Measurements from ENCODE around the gene RNF149.

Gene RNF149

DNA sequence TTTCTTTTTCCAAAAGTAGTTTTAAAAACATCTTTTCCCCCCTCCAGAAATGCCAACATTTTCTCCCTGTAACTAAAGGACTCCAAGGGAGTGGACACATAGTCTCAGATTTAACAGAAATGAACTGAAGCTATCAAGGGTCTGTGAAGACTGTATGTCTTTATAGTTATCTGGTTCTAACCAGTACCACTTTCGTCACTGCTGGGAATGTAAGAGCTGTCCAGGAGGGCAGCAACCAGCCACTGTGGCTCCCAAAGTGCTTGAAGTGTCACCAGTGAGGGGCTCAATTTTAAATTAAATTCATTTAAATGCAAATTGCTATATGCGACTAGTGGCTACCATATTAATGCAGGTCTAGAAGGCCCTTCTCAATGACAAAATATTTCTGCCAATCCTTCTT, 15.0 kb downstream of the RNF149 start:
- DNase-seq = no peak

DNA sequence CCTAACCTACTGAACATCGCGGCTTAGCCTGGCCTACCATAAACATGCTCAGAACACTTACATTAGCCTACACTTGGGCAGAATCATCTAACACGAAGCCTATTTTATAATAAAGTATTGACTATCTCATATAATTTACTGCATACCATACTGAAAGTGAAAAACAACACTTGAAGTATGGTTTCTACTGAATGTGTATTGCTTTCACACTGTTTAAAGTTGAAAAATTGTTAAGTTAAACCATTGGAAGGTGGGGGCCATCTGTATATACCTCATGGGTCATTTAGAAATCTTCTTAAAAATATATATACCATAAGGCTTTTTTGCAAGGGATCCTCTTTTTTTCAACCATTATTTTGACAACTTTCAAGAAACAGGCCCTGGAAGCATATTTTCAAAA, 16.5 kb downstream of the RNF149 start:
- DNase-seq = no peak

DNA sequence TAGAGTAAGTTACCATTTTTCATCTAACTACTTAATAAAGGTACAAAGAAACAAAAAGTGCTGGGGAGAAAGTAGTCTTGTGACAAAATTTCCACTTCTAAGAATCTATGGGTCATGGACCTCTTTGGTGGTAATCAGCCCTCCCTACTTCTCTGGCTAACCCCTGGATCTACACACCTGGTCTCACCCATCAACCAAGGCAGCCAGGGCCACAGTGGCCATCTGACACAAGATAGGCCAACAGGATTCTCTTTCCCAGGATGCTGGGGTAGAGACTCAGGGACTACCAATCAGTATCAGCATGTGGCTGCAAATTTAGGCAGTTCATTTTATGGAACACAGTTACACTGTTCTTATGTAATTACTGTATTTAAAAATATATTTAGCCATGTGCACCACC, 17.8 kb downstream of the RNF149 start:
- DNase-seq = no peak

DNA sequence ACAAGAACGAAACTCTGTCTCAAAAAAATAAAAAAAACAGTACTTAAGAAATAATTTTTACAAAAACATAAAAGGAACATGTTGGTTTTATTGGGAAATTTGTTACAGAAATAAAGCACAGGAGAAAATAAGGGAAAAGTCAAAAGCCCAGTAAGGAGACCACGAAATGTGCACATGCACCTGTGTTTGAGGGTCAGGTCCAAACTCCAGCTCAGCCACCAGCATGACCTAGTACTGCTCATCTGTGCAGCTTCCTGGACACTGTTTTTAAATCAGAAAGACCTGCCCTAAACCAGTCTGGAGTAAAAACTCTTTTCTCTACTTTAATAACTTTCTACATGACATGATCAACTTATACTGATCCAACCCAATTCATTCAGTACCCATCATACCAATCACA, 21.2 kb downstream of the RNF149 start:
- DNase-seq = no peak

DNA sequence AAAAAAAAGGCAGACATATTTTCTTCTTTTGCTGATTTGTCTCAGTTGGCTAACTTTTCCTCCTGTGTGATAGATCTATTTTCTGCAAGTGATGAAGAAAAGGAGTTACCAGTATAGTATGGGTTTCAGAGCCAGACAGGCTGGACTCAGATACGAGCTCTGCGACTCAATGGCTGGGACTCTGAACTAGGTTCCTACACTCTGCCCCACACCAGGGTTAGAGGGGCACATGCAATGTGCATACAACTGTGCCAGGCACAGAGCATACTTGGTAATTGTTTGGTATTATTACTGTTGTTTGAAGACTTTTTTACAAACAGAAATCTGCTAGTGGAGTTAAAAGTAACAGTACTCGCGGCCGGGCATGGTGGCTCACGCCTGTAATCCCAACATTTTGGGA, 21.8 kb downstream of the RNF149 start:
- no peak for DNase-seq

DNA sequence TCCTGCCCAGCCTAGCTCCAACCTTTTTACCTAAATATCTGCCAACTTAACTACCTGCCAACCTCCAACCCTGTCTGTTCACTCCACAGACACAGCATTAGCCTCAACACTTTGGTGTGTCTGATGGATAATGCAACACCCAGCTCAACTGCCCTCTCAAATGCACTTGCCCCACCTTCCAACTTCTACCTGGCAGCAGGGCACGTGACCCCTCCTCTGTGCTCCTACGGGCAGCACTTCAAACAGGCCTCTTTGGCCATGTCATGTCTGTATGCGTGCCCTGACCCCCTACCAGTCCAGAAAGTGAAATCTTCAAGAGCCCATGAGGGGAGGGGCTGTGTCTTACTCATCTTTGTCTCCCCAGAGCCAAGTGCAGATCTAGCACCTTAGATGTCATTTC, 25.5 kb downstream of the RNF149 start:
- no peak for DNase-seq

DNA sequence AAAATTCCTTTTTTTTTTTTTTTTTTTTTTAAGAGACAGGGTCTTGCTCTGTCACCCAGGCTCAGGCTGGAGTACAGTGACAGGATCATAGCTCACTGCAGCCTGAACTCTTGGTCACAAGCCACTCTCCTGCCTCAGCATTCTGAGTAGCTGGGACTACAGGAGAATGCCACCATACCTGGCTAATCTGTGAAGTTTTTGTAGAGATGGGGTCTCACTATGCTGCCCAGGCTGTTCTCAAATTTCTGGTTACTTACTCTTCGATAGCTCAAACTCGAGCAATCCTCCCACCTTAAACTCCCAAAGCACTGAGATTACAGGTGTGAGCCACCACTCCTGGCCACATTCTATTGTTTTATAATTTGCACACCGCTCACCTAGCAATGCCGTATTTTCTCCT, 27.0 kb downstream of the RNF149 start:
- no peak for DNase-seq

DNA sequence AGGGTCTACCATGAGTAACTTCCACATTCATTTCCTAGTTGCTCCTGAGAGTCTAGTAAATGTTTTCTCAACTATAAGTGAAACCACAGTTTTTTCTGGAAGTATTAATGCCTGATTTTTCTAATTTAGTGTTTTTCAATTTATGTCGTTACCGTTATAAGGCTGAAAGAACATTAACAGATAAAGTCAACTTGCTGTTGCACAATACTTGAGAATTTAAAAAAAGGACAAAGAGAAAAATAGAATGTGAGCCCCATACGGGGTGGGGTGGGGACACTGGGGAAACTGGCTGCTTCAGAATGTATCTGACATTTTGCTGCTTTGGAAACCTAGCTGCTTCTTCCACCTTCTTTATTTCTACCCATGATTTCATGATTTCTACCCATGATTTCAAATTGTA, 29.6 kb downstream of the RNF149 start:
- DNase-seq = no peak

DNA sequence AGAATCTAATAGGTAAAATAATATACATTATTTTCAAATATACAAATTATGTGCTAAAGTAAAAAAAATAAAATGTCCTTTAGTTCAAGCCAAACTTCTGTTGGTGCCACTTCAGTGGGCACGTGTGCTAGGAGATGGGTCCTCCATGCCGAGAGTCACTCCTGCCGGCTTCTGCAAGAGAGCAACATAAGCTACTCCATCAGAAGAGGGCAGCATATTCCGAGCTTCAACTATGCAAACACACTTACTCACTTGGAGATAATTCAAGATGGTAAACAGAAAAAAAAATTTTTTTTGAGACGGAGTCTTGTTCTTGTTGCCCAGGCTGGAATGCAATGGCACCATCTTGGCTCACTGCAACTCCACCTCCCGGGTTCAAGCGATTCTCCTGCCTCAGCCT, 31.4 kb downstream of the RNF149 start:
- no peak for DNase-seq

DNA sequence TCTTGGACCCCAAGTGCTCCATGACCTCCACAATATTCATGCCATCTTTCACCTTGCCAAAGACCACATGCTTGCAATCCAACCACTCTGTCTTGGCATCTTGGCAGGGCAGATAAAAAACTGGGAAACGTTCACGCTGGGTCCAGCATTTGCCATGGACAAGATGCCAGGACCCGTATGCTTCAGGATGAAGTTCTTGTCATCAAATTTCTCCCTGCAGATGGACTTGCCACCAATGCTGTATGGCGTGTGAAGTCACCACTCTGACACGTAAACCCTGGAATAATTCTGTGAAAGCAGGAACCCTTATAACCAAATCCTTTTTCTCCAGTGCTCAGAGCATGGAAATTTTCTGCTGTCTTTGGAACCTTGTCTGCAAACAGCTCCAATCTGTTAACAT, 34.4 kb downstream of the RNF149 start:
- no peak for DNase-seq

DNA sequence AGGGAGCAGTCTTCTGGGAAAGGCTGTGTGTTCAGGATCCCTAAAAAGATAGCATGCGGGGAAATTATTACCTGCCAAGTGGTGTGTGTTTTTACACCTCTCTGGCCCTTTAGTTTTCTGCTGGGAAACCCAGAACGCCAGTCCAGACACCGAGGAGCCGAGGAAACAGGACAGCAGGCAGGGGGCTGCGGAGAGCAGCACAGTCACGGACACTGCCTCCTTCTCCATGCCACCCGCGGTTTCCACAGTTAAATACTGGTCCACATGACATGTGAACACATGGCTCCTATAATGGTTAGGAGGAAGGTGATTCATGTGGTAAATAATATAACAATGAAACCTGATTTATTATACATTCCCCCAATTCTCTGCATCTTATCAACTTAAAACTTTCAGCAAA, 35.4 kb downstream of the RNF149 start:
- no peak for DNase-seq

DNA sequence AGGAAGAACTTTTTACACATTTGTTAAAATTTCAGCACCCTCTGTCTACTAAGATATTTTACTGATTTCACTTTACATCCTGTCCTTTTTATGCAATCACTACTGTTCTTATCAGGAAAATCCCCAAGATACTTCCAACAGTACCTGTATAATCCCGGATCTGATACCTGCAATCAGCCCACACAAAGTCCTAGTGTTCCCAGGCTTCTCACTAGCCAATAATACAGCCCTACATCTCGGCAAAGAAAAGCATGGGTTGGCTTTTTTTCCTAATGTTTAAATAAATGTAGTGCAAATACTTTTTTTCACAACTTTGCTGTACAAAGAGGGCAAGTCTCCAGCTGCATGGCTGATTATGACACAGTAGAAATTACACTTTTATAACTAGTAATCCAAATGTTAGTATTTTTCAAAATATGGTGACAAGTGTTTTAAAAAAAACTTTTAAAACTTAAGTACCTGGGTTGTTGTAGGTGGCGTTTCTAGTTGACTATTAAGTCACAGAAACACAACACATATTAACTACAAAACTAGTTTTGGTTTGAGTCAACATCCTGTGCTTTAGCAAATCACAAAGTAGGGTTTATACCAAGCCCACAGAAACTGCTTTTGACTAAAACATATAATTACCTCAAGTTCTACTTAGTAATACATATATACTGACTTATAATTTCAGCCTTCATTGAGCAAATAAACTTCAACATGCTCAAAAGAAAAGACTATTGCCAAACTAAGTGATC, 36.3 kb downstream of the RNF149 start:
- no peak for DNase-seq

DNA sequence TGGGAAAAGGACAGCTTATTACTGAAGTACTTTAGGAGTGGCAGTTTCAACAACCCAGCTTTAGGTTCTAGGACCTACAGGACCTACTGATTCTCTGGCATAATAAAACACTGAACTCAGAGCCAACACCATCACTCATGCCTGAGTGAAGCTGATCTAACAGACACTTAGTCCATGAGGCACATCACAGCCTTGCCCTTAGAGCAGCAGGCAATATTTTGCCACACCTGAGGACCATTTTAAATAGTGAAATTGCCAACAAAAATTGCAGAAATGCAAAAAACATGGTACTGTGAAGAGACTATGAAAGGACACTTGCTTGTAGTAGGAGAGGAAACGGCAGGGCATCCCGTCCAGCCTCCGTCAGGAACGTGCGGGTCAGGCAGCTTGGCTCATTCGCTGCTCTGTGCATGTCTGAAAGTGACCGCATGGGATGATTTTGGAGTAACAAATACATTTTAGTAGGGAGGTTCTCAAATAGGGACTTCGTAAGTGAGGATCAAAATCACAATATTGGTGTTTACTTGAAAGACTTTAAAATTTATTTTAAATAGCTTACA, 37.7 kb downstream of the RNF149 start:
- DNase-seq = no peak

DNA sequence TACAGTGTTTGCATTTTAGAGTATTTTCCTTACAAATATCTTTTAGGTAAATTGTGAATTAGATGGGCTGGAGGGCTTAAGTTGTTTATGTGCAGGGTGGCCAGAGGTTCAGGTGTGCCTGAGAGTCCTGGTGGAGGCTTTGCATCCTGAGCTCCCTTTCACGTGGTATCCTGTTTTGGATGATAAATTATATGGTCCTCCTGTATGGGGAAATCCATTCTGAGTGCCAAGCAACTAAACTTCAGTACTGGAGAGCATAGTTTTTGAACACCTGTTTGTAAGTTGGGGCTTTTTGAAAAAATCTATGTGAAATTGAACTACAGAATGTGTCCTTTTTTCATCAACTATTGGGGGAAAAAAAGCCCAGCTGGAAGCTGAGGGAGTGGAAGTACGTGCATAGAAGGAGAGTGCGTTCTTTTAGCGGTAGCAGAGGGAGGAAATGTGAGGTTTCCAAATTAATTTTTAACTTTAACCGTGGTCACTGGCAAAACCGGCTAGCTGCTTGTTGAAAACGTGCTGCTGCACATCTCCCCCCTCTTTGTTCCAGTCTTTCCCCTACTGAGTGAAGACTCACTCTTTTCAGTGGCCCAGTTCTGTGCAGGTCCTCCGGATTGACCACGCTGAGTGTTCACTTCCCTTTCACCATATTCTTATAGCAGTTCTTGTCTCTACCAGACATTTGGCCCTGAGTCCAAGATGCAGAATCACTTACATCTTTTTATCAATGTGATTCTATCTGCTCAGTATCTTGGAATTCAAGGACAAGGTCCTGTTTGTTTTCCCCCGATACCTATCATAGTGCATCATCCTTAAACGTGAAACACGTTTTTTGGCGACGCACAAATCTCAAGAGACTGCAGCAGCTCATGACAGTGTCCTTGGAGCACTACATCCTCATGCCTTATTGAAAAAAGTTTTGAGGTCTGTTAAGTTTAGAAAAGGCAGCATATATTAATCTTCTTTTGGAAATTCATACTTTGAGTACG, 40.5 kb downstream of the RNF149 start:
- no peak for DNase-seq

DNA sequence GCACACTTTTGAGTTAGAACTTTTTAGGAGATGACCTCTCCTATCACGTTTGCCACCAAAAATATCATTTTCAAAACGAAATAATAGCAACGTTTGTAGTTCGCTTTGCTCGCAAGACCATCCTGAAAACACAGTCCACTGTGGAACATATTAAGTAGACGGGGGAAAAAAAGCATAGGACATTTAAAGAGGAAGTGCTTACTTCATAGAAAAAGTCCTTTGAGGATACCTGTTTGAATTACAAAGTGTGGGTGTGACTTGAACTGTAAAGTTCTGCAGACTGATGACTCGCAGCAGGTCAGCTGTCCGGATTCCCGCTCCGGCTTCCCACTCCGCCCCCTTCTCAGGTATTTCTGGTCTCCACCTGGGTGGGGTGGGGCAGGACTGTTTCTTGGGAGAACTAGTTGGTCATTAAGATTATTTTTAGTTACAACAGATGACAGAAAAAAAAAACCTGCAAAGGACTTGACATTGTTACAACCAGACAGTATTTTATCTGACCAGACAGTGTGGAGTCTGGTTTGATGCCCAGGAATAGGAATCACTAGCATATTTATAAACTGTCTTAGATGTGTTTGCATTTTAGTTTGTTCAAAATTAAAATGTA, 42.5 kb downstream of the RNF149 start:
- no peak for DNase-seq

DNA sequence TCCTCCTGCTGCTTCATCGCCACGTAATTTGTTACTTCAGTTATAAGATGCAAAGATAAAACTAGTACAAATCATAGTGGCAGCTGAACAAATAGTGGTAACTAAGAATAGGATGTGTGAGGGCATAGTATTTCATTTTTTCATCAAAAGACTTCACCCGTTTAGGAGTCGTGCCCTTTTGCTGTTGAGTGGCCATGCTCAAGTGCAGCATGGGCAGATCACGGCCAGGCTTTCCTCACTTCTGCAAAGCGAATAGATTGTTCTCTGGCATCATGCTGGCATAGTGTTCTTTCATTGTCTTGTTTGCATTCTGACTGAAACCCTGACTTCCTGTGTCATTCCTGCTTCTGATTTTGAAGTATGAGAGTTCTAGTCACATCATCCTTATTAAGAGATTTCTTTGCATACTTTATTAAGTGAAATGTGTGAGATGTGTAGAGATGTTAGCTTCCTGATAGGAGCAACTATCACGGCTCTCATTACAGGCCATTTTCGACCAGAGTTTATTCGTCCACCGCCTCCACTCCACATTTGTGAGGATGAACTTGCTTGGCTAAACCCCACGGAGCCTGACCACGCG, 44.1 kb downstream of the RNF149 start:
- no peak for DNase-seq

DNA sequence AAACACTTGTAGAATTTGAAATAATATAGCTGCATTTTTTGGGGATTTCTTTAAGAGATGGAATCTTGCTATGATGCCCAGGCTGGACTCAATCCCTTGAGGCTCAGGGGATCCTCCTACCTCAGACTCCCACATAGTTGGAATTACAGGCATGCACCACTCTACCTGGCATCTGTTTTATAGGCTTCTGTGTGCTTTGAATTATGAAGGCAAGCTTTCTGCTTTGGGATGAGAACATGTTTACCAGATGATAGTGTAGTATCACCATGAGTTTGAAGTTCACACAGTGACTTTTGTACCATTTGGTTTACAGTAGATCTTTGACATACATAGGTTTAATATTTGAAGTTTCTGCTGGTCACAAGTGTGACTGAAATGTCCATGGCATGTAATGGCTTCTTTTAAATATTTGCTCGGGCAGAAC, 45.1 kb downstream of the RNF149 start:
- no peak for DNase-seq

DNA sequence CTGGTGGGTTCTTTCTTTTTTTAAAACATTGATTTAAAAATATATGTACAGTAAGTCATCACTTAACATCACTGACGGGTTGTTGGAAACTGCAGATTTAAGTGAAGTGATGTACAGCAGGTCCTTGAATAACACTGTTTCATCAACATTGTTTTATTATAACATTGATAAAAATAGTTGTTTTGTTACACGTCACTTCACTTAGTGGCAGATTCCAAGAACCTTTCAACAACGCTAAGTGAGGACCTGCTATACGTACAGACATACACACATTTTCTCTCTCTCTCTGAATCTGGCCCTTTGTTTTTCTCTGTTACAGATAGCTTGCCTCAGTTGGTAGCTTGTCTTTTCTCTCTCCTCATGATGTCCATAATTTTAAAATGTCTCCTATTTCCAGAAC, 46.4 kb downstream of the RNF149 start:
- DNase-seq = no peak

DNA sequence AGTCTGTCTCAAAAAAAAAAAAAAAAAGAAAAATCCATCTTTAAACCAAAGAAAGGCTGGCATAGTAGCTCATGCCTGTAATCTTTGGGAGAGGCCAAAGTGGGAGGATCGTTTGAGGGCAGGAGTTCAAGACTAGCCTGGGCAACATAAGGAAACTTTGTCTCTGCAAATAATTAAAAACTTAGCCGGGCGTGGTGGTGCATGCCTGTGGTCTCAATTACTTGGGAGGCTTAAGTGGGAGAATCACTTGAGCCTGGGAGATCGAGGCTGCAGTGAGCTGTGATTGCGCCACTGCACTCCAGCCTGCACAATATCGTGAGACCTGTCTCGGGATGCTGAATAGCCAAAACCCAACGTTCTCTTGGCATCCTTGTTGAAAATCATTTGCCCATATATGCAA, 49.7 kb downstream of the RNF149 start:
- no peak for DNase-seq

DNA sequence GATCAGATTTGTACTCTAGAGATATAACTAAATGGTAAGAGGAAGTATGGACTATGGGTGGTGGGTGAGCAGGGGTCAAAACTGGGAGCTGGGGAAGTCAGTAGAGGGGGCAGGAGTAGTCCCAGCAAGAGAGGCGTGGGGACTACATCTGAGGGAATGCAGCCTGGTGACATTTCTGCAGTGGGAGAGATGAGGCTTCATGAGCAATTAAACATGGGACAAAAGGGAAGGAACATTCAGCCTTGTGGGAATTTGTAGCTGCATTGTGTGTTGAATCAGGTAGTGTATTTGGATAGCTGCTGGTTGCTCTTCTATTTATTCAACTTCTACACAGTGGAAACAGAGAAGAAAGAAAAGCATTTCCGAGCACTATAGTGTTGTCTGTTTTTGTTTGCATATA, 52.2 kb downstream of the RNF149 start:
- no peak for DNase-seq

DNA sequence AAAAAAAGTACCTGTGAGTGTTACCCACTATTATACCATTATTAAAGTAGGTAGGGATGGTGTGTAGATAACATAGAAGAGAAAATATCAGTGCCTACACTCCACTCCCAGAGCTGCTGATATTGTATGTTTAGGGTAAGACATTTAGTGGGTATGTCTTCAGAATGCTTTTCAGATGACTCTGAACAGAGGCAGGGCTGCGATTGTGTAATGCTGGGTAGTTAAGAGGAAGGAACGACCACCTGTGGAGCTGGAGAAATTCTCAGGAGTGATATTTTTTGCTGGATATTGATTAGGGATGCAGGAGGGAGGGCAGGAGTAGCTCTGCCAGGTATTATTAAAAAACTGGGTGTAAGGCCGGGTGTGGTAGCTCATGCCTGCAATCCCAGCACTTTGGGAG, 53.0 kb downstream of the RNF149 start:
- no peak for DNase-seq

DNA sequence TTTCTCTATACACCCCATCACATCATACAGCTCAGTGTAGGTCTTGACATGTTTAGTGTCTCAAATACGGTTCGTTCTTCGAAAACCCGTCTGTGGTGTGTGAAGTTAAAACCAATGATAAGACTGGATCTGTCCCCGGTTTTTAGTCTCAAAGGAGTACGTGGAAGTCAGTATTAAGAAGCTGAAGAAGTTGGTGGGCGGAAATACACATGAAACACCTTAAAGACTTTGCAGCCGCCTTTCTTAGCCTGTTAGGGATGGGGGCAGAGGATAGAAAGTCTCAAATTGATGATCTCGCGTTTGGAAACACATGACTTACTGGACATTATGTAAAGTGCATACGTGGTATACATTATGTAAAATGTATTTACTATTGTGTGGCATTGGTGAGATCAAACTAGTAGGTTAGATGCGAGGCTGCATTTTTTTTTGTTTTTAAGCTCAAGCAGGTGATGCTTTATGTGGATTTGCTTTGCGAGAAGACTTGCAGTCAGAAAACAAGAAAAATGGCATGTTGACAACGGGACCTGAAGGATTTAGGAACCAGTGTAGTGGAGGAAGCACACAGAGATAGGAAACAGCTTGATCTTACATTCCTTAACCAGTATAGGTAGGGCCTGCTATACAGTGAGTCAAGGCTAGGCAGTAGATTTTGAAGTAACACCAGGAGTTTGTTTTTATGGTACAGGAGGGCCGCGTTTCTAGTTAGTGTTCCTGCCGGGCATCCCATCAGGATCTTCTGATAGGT, 54.6 kb downstream of the RNF149 start:
- no peak for DNase-seq
